Measurements from ENCODE around the gene VIPR1.
A peak's percentile ranks its signal among the peaks of the same experiment; 100 is the strongest.

VIPR1 gene, protein sequence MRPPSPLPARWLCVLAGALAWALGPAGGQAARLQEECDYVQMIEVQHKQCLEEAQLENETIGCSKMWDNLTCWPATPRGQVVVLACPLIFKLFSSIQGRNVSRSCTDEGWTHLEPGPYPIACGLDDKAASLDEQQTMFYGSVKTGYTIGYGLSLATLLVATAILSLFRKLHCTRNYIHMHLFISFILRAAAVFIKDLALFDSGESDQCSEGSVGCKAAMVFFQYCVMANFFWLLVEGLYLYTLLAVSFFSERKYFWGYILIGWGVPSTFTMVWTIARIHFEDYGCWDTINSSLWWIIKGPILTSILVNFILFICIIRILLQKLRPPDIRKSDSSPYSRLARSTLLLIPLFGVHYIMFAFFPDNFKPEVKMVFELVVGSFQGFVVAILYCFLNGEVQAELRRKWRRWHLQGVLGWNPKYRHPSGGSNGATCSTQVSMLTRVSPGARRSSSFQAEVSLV

DNA sequence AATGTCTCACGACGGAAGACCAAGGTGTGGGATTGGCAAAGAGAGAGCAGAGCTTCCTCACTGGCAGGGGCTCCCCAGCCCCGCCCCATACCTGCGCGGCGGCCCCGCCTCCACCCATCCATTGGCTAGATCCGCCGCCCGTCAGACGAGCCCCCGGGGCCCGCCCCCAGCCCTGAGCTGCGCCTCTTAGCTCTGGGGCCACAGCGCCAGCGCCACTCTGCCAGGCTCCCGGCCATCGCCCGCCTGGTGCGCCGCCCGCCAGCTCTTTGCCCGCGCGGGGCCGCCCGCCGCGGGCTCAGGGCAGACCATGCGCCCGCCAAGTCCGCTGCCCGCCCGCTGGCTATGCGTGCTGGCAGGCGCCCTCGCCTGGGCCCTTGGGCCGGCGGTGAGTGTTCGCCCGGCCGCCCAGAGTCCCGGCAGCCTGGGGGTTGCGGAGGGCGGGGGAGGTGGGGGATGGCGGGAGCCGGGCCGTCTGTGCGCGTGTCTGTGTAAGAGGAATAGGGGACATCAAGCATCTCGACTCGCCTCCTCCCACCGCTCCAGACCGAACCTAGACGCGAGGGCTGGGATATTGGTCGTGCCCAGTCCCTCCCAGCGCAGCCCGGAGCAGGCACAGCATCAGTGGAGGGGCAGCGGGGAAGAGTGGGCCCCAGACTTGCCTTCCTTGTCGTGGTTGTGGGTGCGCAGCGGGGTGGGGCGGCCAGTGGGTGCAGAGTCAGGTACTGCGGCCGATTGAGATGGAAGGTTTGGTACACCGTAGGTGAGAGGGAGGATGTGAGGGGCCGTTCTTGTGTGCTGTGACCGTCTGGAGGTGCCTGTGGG, at the start of gene VIPR1:
VIPR1 (plus strand) TSS at position 215 of the 822 bp plus-strand sequence; CDS start at position 308, 93 bp downstream.
- peak; percentile 92 to 94 for DNase-seq

DNA sequence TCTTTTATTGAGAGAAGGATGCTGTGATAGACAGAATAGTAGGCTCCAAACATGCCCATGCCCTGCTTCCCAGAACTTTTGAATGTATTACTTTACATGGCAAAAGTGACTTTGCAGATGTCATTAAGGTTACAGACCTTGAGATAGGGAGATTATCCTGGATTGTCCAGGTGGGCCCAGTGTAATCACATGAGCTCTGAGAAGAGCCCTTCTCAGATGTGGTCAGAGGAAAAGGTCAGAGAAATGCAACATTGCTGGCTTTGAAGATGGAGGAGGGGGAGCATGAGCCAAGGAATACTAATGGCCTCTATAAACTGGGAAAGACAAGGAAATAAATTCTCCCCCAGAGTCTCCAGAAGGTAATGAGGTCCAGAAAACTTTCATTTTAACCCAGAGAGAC, 46.2 kb upstream of the VIPR1 start:
- DNase-seq, result no peak

DNA sequence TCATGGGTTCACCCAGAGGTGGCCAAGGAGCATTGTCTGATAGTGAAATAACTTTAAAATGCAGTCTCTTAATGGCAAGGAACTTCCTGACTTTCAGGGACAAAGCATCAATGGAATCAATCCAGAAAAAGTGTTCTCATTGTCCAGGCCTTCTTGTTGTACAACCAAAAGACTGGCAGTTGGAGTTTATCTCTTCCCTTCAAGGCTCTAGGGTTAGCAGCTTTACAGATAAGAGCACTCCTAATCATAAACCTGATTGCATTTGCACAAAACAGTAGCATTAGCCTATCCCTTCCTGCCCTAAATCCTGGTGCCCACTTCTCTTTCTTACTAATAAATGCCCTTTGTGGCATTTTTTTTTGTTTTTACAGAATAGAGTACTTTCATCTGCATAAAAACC, 43.3 kb upstream of the VIPR1 start:
- no peak for DNase-seq

DNA sequence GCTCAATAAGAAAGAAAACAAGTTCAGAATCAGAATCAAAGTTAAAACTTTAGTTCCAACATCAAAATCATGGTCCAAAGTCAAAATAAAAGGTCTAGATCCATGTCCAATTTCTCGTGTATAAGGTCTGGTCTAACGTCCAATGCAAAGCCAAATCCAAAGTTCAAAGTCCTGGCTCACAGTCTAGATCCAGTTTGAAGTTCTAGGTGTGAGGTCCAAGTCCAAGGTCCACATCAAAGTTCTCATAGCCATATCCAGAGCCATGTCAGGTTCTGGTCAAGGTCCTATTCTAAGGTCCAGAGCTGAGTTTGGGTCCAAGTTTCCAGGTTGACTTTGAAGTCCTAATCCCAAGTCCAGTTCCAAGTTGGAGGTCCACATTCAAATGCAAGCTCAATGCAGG, 40.7 kb upstream of the VIPR1 start:
- DNase-seq, result no peak

DNA sequence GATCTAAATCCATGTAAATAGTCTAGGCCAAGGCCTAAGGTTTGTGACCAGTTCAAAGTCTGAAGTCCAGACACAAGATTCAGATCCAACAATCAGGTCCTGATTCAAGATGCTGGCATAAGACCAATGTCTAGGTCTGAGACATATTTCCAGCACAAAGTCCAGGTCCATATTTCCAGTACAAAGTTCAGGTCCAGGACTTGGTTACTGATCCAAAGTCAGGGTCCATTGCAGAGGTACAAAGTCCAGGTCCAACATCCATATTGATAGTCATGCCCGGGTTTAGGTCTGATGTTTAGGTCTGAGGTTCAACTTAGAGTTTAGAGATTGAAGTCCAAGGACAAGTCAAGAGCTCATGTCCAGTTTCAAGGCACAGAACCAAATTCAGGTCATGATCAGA, 39.4 kb upstream of the VIPR1 start:
- DNase-seq, result no peak

DNA sequence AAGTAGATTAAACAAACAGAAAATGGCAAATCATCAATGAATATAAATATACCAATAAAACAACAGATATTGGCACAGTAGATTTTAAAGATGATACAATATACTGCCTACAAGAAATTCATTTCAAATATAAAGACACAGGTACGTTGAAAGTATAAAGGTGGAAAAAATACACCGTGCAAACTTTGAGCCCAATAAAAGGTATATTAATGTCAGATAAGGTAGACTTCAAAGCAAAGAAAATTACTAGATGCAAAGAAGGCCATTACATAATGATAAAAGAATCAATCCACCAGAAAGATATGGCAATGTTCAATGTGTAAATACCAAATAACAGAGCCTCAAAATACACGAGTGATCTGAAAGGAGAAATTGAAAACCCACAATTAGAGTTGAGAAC, 34.3 kb upstream of the VIPR1 start:
- DNase-seq, result no peak

DNA sequence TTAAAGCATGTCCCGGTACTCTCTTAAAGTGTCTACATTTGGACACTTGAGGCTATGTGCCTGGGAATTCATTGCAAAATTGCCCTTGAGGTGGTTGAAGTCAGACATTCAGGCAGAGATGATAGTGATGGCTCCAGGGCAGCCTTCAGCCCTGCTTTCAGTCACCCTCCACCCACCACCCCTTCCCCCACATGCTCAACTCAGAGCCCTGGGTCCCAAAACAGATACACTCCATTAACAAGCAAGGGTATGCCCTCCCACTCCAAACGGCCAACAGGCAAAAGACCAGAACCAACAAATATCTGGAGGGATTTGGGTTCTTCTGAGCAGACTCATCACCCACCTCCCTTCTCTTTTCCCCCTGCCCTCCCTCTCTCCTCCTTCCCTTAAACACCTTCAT, 29.9 kb upstream of the VIPR1 start:
- DNase-seq, result no peak

DNA sequence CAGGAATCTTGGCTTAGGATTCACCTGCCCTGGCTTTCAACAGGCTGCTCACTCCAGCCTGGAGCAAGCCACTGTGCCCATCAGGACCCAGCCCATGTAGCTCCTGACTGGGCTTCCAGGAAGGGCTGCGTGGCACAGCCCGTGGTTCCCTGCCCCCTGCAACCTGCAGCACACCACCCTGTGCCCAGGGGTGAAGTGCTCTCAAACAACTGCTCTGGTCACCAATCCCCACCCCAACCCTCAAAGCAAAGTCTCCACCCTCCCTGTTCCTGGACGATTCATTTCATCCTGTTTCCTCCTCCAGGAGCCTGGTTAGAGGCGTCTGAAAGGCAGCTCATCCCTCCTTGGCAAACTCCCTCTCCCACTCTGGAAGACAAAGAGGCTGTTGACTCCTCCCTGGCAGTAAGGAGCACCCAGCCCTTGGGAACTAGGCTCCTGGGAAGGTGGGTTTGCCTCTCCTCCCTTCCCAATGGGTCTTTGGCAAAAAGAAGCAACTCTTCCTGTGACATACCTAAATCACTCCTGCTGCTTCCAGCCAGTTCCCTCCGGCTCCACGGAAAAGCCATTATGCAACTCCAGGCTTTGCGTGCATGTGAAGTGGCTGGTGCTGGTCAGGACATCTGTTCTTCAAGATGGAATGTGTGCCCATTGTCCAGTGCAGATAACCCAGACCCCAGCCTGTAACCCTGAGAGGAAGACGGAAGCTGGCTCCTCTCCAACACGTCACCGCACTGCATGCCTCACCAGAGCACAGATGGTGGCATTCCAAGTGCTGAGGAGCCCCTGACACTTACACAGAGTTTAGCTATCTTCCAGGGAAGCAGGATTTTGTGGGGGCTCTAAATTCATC, 29.1 kb upstream of the VIPR1 start:
- no peak for DNase-seq

DNA sequence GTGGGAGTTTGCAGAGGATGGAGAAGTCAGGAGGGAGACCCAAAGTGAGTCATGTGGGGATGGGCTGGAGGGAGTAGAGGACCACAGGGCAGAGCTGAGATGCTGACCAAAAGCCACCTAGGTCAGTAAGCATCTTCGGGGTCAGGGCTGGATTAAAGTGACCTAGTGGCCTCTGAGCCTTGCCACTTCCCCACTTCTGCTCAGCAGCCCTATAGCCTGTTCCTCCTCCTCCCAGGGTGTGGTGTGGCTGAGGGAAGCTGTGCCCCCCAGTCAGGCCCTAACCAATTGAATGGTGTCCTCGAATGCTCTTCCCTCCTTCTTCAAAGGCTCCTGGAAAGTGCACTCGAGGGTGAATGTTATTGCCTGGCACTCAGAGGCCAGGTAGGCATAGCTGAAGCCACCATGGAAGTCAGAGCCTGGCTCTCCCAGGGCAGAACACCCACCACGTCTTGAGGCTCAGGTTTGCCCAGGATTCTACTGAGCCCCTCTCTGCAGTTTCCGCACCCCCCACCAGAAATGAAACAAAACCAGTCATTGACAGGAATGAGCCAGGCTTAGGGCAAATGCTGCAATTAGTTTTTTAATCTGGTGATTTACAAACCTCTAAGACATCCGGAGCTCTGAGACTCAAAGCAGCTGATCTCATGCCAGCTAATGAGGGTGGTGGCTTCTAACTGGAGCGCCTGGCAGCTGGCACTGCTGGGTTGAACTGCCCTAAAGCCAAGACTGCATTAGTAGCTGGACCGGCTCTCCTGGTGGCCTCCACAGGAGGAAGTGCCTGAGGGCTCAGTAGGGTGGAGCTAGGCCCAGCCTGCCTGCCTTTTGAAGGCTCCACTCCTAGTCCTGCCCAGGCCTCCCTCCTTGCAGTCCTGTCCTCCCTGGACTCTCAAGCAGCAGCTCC, 26.0 kb upstream of the VIPR1 start:
- DNase-seq, result no peak

DNA sequence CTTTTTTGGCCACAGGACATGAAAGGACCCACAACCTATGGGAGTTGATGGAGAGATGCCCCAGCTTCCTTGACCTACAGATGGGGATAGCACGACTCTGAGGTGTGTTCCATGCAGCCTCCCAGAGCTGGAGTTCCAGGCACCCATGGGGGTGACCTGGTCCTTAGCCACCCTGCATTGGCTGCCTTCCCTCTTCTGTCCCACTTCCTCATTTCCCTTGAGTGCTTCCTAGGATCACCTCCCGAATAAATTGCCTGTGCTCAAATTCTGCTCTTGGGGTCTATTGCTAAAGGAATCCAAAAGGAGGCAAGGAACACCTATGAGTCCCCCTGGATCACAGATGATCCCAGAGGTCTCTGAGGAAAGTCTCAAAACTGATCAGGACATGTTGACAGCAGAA, 24.7 kb upstream of the VIPR1 start:
- no peak for DNase-seq

DNA sequence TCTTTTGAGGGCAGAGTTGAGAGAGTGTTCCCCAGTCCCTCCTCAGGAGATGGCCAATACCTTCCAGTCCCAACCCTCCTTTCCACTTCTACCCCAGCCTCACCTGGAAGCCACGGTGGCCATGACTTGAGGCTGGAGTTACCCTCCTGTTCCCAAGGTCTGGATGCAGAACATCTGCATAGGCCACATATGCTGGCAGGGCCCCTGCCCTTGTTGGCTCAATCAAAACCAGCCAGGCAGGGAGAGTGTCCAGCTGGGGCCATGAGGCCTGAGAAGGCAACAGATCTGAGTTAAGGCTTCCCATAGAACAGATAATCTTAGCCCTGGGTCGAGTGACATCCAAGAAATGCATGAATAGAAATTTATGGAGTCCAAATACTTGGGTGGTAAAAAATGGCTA, 23.6 kb upstream of the VIPR1 start:
- DNase-seq, result no peak

DNA sequence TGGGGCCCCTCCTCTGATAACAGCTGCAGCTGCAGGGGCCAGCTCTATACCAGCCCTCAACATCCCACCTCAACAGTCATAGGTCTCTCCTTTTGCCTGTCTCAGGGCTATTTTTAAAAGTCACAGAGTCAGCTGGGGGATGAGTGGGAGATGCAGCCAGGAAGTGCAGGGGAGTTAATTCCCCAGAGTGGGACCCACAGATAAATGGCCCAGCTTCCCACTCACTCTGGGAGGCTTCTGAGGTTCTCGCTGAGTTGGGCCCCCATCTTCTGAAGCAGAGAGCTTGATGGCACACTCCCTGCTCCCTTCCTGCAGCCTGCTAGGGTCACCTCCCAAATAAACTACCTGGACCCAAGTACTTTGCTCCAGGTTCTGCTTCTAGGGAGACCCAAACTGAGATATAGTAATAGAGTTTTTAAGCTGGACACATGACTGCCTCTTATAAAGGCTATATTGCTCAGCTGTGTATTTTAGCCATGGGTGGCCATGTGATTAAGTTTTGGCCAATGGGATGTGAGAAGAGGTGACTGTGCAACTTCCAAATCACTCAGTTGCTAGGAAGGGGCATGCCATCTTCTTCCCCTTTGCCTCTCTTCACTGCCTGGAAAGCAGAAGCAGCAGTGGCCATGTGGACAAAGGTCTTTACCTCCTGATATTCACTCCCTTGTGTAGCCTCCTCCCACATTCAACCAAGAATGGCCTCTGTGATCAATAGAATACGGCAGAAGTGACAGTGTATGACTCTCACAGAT, 15.5 kb upstream of the VIPR1 start:
- DNase-seq, result no peak

DNA sequence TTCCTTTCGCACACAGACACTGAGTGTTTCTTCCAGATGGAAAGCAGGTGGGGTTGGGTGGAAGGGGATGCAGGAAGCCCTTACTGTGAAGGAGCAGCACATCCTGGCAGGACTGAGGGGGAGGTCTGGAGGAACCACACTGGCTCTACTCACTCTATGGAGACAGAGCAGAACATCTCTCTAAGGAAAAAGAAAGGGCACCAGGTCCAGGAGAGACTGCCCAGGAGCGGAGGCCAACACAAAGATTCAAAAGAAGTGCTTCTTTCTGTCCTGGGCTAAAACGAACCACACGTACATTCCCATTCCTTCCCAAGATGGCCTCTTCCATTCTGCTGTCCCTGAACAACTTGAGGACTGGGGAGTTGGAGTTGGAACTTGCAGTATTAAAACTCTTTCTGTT, 13.8 kb upstream of the VIPR1 start:
- no peak for DNase-seq

DNA sequence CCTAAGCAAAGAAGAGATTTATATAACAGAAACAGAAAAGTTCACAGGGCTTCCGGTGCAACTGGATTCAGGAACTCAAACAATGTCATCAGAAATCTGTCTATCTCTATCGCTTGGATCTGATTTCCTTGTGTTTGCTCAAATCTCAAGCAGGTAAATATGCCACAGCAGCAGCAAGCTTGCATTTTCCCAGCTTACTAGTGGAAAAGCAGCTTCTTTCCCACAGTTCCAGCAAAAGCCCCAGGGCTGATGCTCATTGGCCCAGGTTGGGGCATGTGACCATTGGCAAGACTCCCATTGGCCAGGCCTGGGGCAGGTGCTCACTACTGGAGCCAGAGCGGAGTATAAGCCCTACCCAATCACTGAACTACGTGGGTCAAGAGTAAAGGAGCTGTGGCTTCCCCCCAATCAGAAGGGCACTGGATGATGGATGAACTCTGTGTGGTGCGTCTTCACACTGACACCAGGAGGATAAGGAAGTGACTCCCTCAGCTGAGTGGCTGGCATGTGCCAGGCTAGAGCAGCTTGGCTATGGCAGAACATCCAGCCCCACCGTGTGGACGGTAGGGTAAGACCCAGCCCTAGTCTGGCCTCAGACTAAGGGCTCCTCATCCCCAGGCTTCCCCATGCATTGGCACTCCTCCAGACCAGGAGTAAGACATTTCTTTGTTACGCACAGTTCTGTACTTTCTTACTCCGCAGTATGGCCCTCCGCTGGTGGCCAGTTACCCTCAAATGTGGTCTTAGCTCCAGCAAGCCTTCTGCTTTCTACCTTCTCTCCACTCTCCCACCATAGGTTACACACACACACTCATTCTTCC, 13.1 kb upstream of the VIPR1 start:
- no peak for DNase-seq

DNA sequence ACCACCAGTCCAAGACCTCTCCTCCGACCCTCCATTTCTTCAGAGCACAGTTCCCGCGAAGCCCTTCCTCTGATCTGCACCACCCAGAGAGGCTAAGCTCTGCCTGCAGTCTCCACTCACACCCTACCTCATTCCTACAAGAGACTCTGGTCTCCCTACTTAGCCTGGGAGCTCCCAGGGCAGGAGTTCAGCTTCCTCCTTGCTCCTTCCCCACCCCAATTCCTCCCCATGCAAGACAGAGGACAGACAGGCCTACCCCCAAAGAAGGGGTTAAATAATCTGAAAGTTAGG, 12.6 kb upstream of the VIPR1 start:
- no peak for DNase-seq

DNA sequence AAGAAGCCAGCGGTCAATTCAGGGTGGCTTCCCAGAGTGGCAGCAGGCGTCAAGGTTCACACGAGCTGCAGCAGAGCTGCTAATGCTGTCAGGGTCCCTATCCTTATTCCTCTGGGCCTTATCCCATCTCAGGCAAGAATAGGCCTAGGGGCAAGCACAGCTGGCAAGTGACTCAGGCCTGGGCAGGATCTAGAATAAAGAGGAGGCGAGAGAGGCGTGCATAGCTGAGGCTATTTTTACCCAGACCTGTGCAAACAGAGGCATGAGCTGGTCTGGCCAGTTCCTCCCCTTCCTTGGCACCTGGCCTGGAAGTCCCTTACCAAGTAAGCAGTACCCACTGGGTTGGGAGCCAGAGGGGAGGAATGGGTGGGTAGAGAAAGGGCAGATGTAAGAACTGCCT, 12.2 kb upstream of the VIPR1 start:
- no peak for DNase-seq

DNA sequence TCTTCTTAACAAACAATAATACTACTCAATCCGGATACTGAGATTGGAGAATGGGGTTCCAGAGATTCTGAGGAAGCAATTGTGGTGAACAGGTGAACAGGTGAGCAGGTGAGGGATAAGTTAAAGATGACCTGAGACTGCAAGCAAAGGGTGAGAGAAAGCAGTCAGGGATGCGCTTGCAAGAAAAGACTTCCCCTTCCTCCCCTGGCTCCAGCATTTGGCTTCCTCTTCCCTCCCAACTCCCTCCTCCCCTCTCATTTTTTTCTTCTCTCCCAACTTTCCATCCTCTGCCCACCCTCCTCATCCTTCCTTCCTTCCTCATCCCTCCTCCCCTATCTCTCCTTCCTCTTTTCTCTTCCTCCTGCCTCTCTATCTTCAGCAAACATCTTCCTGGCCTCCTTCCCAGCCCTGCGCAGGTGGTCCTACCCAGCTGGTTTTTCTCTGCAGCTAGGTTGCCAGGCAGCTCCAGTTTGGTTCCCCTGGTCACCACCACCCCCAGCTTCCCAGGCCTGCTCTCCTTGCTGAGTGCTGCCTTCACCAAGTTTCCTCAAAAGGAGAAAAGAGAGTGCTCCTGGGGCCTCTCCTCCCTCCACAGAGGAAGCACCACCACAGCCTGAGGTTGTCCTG, 10.4 kb upstream of the VIPR1 start:
- no peak for DNase-seq

DNA sequence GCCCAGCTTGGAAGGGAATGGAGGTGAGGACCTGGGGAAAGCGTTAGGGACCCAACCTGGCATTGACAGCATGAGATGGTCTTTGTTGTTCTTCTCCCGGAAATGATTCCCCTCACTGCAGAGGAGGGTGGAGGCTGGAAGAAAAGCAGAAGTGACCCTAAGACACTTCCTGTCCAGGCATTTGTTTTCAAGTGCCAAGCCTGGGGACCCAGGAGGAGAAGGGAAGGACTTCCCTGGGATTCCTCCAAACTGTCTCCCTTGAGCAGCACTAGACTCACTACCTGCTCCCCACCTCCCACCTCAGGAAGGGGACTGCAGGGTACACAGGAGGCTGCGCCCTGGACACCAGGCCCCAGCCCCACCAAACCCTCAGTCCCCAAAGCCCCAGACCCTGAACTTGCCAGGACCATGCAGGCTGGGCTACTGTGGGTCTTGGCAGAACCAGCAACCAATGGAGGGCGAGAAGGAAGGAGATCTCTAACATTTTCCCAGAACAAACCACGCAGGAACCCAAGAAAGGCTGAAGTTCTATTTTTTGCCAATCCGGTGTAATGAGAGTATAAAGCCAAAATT, 9.8 kb upstream of the VIPR1 start:
- no peak for DNase-seq

DNA sequence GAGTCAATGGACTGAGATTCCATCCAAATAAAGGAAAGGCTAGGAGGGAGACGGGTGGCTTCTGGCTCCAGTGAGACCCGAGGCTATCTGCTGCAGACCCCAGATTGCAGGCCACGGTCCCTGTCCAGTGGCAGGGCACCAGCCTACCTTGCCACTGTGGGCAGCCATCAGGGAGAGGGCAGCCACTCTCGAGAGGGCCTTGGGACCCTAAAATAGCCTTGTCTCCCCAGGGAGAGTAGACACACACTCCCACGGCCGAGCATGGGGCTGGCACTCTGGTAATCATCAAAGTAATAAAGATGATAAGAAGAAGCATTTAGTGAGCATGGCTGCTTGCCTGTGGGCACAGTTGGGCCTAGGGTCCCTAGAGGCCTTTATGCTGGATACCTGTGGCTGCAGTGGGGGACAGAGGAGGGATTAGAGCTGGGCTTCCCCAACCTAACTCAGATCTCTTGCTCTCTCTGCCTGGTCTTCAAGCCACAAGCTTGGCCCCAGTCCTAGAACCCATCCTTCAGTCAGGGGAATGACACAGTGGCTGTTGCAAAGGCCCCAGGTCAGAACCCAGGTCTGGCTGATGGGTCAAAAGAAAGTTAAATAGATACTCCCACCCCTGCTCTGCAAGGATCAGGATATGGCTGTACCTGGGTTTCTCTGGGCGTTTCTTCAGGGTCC, 9.2 kb upstream of the VIPR1 start:
- no peak for DNase-seq
